ENCODE data around the gene TOP1.

Gene TOP1

GRCh38 chr20:41037179-41037578 lies 8.6 kb downstream of the TOP1 start:
- no peak for DNase-seq (ENCODE audit: low read depth)

GRCh38 chr20:41038149-41038877 lies 9.7 kb downstream of the TOP1 start:
- no peak for DNase-seq (ENCODE audit: low read depth)

- no peak for DNase-seq (ENCODE audit: low read depth)
These were observed 10.3 kb downstream of the TOP1 start for GRCh38 chr20:41038878-41039404.

GRCh38 chr20:41040855-41041254 lies 12.2 kb downstream of the TOP1 start:
- no peak for DNase-seq (ENCODE audit: low read depth)

GRCh38 chr20:41041693-41042092 lies 13.1 kb downstream of the TOP1 start:
- DNase-seq (ENCODE audit: low read depth), result no peak

GRCh38 chr20:41044409-41045062 lies 15.9 kb downstream of the TOP1 start:
- no peak for DNase-seq (ENCODE audit: low read depth)

GRCh38 chr20:41045671-41046070 lies 17.0 kb downstream of the TOP1 start:
- no peak for DNase-seq (ENCODE audit: low read depth)

GRCh38 chr20:41046716-41047115 lies 18.1 kb downstream of the TOP1 start:
- peak; percentile 50 for DNase-seq (ENCODE audit: low read depth)

GRCh38 chr20:41047279-41047974 lies 18.8 kb downstream of the TOP1 start:
- DNase-seq (ENCODE audit: low read depth), result no peak

- DNase-seq (ENCODE audit: low read depth), result peak; percentile 32
These were observed 19.3 kb downstream of the TOP1 start for GRCh38 chr20:41047975-41048305.

GRCh38 chr20:41048461-41049301 lies 20.1 kb downstream of the TOP1 start:
- DNase-seq (ENCODE audit: low read depth), result no peak

- no peak for DNase-seq (ENCODE audit: low read depth)
These were observed 20.8 kb downstream of the TOP1 start for GRCh38 chr20:41049451-41049850.

GRCh38 chr20:41050361-41051008 lies 21.9 kb downstream of the TOP1 start:
- DNase-seq (ENCODE audit: low read depth), result peak; percentile 51

- DNase-seq (ENCODE audit: low read depth), result no peak
These were observed 22.6 kb downstream of the TOP1 start for GRCh38 chr20:41051009-41051825.

GRCh38 chr20:41052742-41053419 lies 24.3 kb downstream of the TOP1 start:
- peak; percentile 91 for DNase-seq (ENCODE audit: low read depth)

- no peak for DNase-seq (ENCODE audit: low read depth)
These were observed 25.6 kb downstream of the TOP1 start for GRCh38 chr20:41054070-41054846.

GRCh38 chr20:41054847-41055230 lies 26.2 kb downstream of the TOP1 start:
- no peak for DNase-seq (ENCODE audit: low read depth)

- peak; percentile 61 for DNase-seq (ENCODE audit: low read depth)
These were observed 27.1 kb downstream of the TOP1 start for GRCh38 chr20:41055679-41056078.

GRCh38 chr20:41057999-41058673 lies 29.5 kb downstream of the TOP1 start:
- peak; percentile 89 for DNase-seq (ENCODE audit: low read depth)
